ENCODE measurements around the gene ERF.

Gene ERF

GRCh38 chr19:42239544-42240220 lies 15.2 kb downstream of the ERF start:
- no peak for DNase-seq

- DNase-seq: no peak
These were observed 19.7 kb downstream of the ERF start for GRCh38 chr19:42235181-42235580.

GRCh38 chr19:42234364-42234763 lies 20.6 kb downstream of the ERF start:
- no peak for DNase-seq

GRCh38 chr19:42233678-42234292 lies 21.1 kb downstream of the ERF start:
- no peak for DNase-seq

- no peak for DNase-seq
These were observed 21.8 kb downstream of the ERF start for GRCh38 chr19:42233106-42233505.

- no peak for DNase-seq
These were observed 22.5 kb downstream of the ERF start for GRCh38 chr19:42232435-42232834.

- no peak for DNase-seq
These were observed 24.4 kb downstream of the ERF start for GRCh38 chr19:42230571-42230970.

- no peak for DNase-seq
These were observed 25.0 kb downstream of the ERF start for GRCh38 chr19:42229855-42230351.

- DNase-seq: no peak
These were observed 25.6 kb downstream of the ERF start for GRCh38 chr19:42229301-42229854.

GRCh38 chr19:42228641-42229040 lies 26.3 kb downstream of the ERF start:
- DNase-seq: no peak

- no peak for DNase-seq
These were observed 28.0 kb downstream of the ERF start for GRCh38 chr19:42226886-42227285.

GRCh38 chr19:42225718-42226292 lies 29.1 kb downstream of the ERF start:
- no peak for DNase-seq

- DNase-seq: no peak
These were observed 29.8 kb downstream of the ERF start for GRCh38 chr19:42224940-42225717.

GRCh38 chr19:42220751-42221097 lies 34.2 kb downstream of the ERF start:
- DNase-seq: no peak

GRCh38 chr19:42219812-42220750 lies 34.8 kb downstream of the ERF start, which contains the start of gene ZNF526:
Gene ZNF526, plus strand, starts transcription at chr19:42220312. Its CDS starts 4,092 bp downstream, at chr19:42224404.
- peak; percentile 95 for DNase-seq

GRCh38 chr19:42217520-42218437 lies 37.1 kb downstream of the ERF start, which contains the start of gene DEDD2:
Gene DEDD2, minus strand, starts transcription at chr19:42217677. Its CDS starts 670 bp downstream, at chr19:42217007.
- DNase-seq: peak; percentile 90

GRCh38 chr19:42216653-42217519 lies 38.0 kb downstream of the ERF start:
- no peak for DNase-seq

- no peak for DNase-seq
These were observed 40.0 kb downstream of the ERF start for GRCh38 chr19:42214810-42215485.

- DNase-seq: no peak
These were observed 42.0 kb downstream of the ERF start for GRCh38 chr19:42212886-42213285.
